Renal cortex interstitium (tissue), 11 donors: Measurements from ENCODE around the gene PRKAG2. TPM values are rescaled to one million over a fixed set of nuclear protein-coding genes. Genes with fewer than 3 reads are reported as not detected.
A peak's percentile ranks its signal among the peaks of the same experiment; 100 is the strongest.

Experiments used
- DNase-seq, 11 donors: peaks; one replicate each; pipeline ENCODE4 v3.0.0-alpha.2; 2013; ENCODE audit warnings: low read depth in 9 of 11, low spot score in 4 of 11; ENCODE audit errors: extremely low read depth in 1 of 11
- polyA plus RNA-seq, 3 donors: library from polyadenylated mRNA; unstranded; fragments of 120-200 nt; gene quantifications; one replicate each; pipeline ENCODE4 v1.2.1, GENCODE V29; 2013; ENCODE audit not compliant: insufficient read length in 3 of 3

Gene PRKAG2
- polyA plus RNA-seq, 3 donors, result 25.8 to 59.8 (median 37.8) TPM

- DNase-seq, result no peak
Measured at GRCh38 chr7:151675196-151675920, 201.6 kb downstream of the PRKAG2 start.

- no peak for DNase-seq
Measured at GRCh38 chr7:151674161-151674920, 202.6 kb downstream of the PRKAG2 start.

- DNase-seq, result no peak
Measured at GRCh38 chr7:151673216-151673615, 203.7 kb downstream of the PRKAG2 start.

- DNase-seq, result no peak
Measured at GRCh38 chr7:151672716-151673115, 204.2 kb downstream of the PRKAG2 start.

- no peak for DNase-seq
Measured at GRCh38 chr7:151671514-151671913, 205.4 kb downstream of the PRKAG2 start.

- no peak for DNase-seq
Measured at GRCh38 chr7:151669762-151670161, 207.2 kb downstream of the PRKAG2 start.

GRCh38 chr7:151666886-151667285, 210.0 kb downstream of the PRKAG2 start:
- DNase-seq, result no peak

GRCh38 chr7:151665368-151665767, 211.5 kb downstream of the PRKAG2 start:
- DNase-seq, result peak in 1 of 11 donors; percentile 23

- DNase-seq, result no peak
Measured at GRCh38 chr7:151664268-151664667, 212.6 kb downstream of the PRKAG2 start.

GRCh38 chr7:151663382-151664100, 213.4 kb downstream of the PRKAG2 start:
- no peak for DNase-seq

GRCh38 chr7:151662251-151662826, 214.6 kb downstream of the PRKAG2 start:
- no peak for DNase-seq

- peak in 8 of 11 donors; percentile 24 to 72 (median 39) for DNase-seq
Measured at GRCh38 chr7:151661587-151661986, 215.3 kb downstream of the PRKAG2 start.

GRCh38 chr7:151660141-151660540, 216.8 kb downstream of the PRKAG2 start:
- no peak for DNase-seq

- no peak for DNase-seq
Measured at GRCh38 chr7:151659219-151659618, 217.7 kb downstream of the PRKAG2 start.

GRCh38 chr7:151658778-151659177, 218.1 kb downstream of the PRKAG2 start:
- DNase-seq, result no peak

GRCh38 chr7:151657173-151657572, 219.7 kb downstream of the PRKAG2 start:
- DNase-seq, result no peak

GRCh38 chr7:151655555-151655954, 221.4 kb downstream of the PRKAG2 start:
- DNase-seq, result no peak

- no peak for DNase-seq
Measured at GRCh38 chr7:151652111-151652510, 224.8 kb downstream of the PRKAG2 start.

GRCh38 chr7:151650161-151650560, 226.8 kb downstream of the PRKAG2 start:
- DNase-seq, result no peak

GRCh38 chr7:151648429-151648828, 228.5 kb downstream of the PRKAG2 start:
- DNase-seq, result no peak
